ENCODE results near the gene ITGA4. TPM values are rescaled to one million over a fixed set of nuclear protein-coding genes. Genes with fewer than 3 reads are reported as not detected.
A peak's percentile ranks its signal among the peaks of the same experiment; 100 is the strongest.

ITGA4 gene
- total and polyA plus RNA-seq, 9 of the 15 experiments (the other 6 are each of a cell fraction or from before 2014, with no cell fraction given) = 0.06 to 0.81 (median 0.27) TPM

GRCh38 chr2:181573140-181573736, 116.1 kb downstream of the ITGA4 start:
- H3K27me3 ChIP-seq (ENCODE audit: control insufficient read depth in 2 of 2, insufficient read depth in 2 of 2, low read length in 2 of 2) = no peaks in the 10 kb centered on the region
- H3K9me1 ChIP-seq (ENCODE audit: control insufficient read depth, insufficient read depth, low read length) = no peaks in the 10 kb centered on the region
- H3K4me3 ChIP-seq = no peak overlapping the region
- H3K9ac ChIP-seq (ENCODE audit: insufficient read depth in 1 of 2, low read depth in 2 of 2, low read length in 2 of 2) = no peak overlapping the region
- no TSS peak for BruUV-seq (replicated peaks)
- in situ Hi-C loops (cut with MboI) (no loop called here), intact Hi-C loops (cut with micrococcal nuclease) (loop anchor here (5.0 kb wide), 1 partner anchor 144 kb away; no protein-coding TSS in a partner anchor)
- H3K4me1 ChIP-seq (replicated peaks in 1 of 2; ENCODE audit: control insufficient read depth in 2 of 2, insufficient read depth in 2 of 2, low read length in 2 of 2) = no peaks in the 10 kb centered on the region
- ChIA-PET POLR2A (interaction anchor here (0.9 kb wide), 1 partner anchor 9 kb away, joined by 3 read pairs; no protein-coding TSS in a partner anchor), CTCF (ENCODE audit: low intra/inter-chr PET ratio) (no interaction called here)
- H3K36me3 ChIP-seq (ENCODE audit: control insufficient read depth, insufficient read depth, low read length) = no peaks in the 10 kb centered on the region
- H4K20me1 ChIP-seq (replicated peaks; ENCODE audit: control insufficient read depth, insufficient read depth, low read length) = no peaks in the 10 kb centered on the region
- no peak overlapping the region for H2AFZ ChIP-seq (ENCODE audit: low read depth, low read length)
- H3K27ac ChIP-seq (ENCODE audit: extremely low read depth, low read depth, low read length) = no peak overlapping the region
- TF ChIP-seq CTCF (IDR thresholded peaks at IDR 0.05 in 2 of 3, conservative IDR thresholded peaks at IDR 0.05 in 1 of 3; ENCODE audit: insufficient read depth in 2 of 3, low read depth in 1 of 3, low read length in 3 of 3) (peak in 2 of 3 experiments; percentile 18 to 28; a peak in 2 of 6 replicates), ELK1 (CRISPR knock-in tag; IDR thresholded peaks at IDR 0.05) (no peak), ESRRB (CRISPR knock-in tag; IDR thresholded peaks at IDR 0.05; ENCODE audit: borderline replicate concordance) (no peak), SPI1 (IDR thresholded peaks at IDR 0.05; ENCODE audit: borderline replicate concordance, low read depth, low read length) (no peak), CHCHD3 (CRISPR knock-in tag; IDR thresholded peaks at IDR 0.05) (no peak), PTRF (tag; IDR thresholded peaks at IDR 0.05) (no peak), RBM17 (IDR thresholded peaks at IDR 0.05; ENCODE audit: borderline replicate concordance, low read depth, low read length) (no peak), RAD21 (CRISPR knock-in tag; conservative IDR thresholded peaks at IDR 0.05 in 1 of 2, IDR thresholded peaks at IDR 0.05 in 1 of 2) (peak; percentile 32 to 55)
- no peak for FAIRE-seq
- 0% methylated on average over 4 of the region's 4 CpGs for WGBS (ENCODE audit: insufficient coverage, low coverage, missing lambda C conversion rate)
- H3K4me2 ChIP-seq (ENCODE audit: insufficient read depth, low read length) = no peak overlapping the region
- H3K79me2 ChIP-seq (ENCODE audit: control insufficient read depth, insufficient read depth, low read length) = no peaks in the 10 kb centered on the region
- DNase-seq (ENCODE audit: extremely low read depth in 1 of 4, low spot score in 3 of 4) = peak in 1 of 4 experiments; percentile 12
- H3K9me3 ChIP-seq (replicated peaks; ENCODE audit: control insufficient read depth, insufficient read depth, low read depth, low read length) = no peaks in the 10 kb centered on the region; the same call in 1 of the 2 replicates
- no peak for ATAC-seq

Measured in K562 (cell line).